Right cardiac atrium (tissue), 5 donors: ENCODE data around the gene ZNF511. TPM values are rescaled to one million over a fixed set of nuclear protein-coding genes. Genes with fewer than 3 reads are reported as not detected.
A peak's percentile ranks its signal among the peaks of the same experiment; 100 is the strongest.

Experiments
- ATAC-seq, 2 donors: fragments of 200-7000 bp; cut with Tn5 transposase; one replicate each; pipeline versions ENCODE4 v1.8.0 to v1.9.1; 2020; ENCODE audit warnings: moderate library complexity in 2 of 2, mild to moderate bottlenecking in 1 of 2
- DNase-seq, 3 donors: peaks; one replicate each; pipeline ENCODE4 v3.0.0-alpha.2; 2020
- H3K27ac ChIP-seq: one replicate; pipeline ENCODE4 v1.5.1; 2013; ENCODE audit warnings: mild to moderate bottlenecking, low read length, control low read depth, moderate library complexity
- H3K27me3 ChIP-seq: one replicate; pipeline ENCODE4 v1.6.1; 2013; ENCODE audit not compliant: control insufficient read depth, insufficient read depth
- H3K4me1 ChIP-seq: one replicate; pipeline ENCODE4 v1.6.1; 2013; ENCODE audit warnings: low read length; ENCODE audit not compliant: control insufficient read depth, insufficient read depth
- H3K4me3 ChIP-seq: one replicate; pipeline ENCODE4 v1.5.1; 2013; ENCODE audit warnings: low read length, control low read depth
- H3K9me3 ChIP-seq: one replicate; pipeline ENCODE4 v1.6.1; 2013; ENCODE audit warnings: low read length; ENCODE audit not compliant: control insufficient read depth
- WGBS: extraction: QIAGEN DNeasy Blood & Tissue Kit; methylation state at CpG from one replicate; pipeline ENCODE4 v1.1.7; 2013; 5-methylcytosine and 5-hydroxymethylcytosine counted together
- intact Hi-C, 4 donors: fragments of 100-400 bp; cut with DNase I; formaldehyde crosslinking; loops; one replicate each; pipeline versions ENCODE4 v1.11.0 to v1.14.0; 2022 to 2023
- polyA plus RNA-seq: library from polyadenylated mRNA; stranded (reverse); fragments of 200-250 nt; gene quantifications from one replicate; pipeline ENCODE4 v1.2.3, GENCODE V29; 2013
- total RNA-seq, 4 donors: library from RNA; stranded (reverse); fragmentation: NEBNext Ultra II Directional; extraction: Animal tissue kit (Norgen Biotek cat#: 25700); gene quantifications; one replicate each; pipeline ENCODE4 v1.2.1, GENCODE V29; 2021
- donor health status: healthy with polysubstance abuse.
- donor health status: DM: no; HTN: yes; CAD: no.
- donor health status: DM: no; HTN: no; CAD: no.
- donor health status: DM: no; HTN: yes; CAD: no; lungs with severe emphysema.
- donor health status: DM: yes; HTN: yes; CAD: no.

ZNF511 gene
- total and polyA plus RNA-seq, 5 donors, result 40.2 to 60.8 (median 50.8) TPM

DNA sequence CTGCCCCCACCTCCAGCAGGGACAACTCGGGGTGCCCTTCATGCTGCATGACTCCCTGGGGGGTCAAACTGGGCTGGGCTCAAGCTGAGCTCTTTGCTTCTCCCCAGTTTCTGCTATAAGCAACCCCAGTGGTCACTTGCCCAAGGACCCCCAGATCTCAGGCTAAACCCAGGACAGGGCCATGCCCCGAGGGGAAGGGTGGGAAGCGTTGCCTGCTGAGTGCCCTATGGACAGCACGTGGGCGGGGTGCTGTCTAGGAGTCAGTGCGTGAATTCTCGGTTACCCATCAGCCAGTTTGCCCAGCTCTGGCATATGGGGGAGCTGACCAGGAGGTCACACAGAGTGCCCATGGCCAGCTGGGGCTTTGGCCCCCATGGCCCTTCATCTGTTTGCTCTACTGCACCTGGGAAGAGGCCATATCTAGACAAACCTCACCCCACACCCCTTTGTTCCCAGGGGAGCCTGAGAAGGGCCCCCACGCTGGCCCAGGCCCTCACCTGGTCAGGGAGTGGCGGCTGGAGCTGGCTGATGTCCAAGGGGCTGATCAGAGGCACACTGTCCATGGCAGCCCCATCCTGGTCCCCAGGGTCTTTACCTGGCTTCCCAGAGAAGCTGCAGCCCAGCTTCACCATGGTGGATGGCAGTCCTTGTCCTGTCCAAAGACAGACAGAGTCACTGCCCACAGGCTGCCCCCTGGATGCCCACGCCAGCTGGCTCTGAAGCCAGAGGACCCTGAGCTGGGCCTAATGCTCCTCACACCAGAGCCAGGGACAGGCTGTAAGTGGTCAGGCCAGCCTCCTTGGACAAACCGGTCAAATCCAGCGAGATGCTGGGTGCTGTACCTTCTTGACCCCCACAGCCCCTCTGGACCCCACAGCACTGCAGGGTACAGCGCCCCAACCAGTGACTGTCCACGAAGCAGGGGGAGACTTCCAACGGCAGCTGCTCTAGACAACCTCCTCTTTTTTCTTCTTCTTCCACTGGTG lies 19.9 kb downstream of the ZNF511 start:
- Histone ChIP-seq H3K9me3 (no peaks in the 10 kb centered on the region), H3K4me3 (no peak overlapping the region), H3K27ac (no peak overlapping the region), H3K27me3 (no peaks in the 10 kb centered on the region), H3K4me1 (no peaks in the 10 kb centered on the region)
- peak in 2 of 3 donors; percentile 32 to 52 for DNase-seq
- 79% methylated on average over 15 of the region's 15 CpGs for WGBS
- intact Hi-C loops, result loop anchor here in 1 of 4 donors (5.0 to 10.0 kb wide), 2 partner anchors 196 to 279 kb away; partner anchors contain the start of gene CYP2E1
- no peak for ATAC-seq

DNA sequence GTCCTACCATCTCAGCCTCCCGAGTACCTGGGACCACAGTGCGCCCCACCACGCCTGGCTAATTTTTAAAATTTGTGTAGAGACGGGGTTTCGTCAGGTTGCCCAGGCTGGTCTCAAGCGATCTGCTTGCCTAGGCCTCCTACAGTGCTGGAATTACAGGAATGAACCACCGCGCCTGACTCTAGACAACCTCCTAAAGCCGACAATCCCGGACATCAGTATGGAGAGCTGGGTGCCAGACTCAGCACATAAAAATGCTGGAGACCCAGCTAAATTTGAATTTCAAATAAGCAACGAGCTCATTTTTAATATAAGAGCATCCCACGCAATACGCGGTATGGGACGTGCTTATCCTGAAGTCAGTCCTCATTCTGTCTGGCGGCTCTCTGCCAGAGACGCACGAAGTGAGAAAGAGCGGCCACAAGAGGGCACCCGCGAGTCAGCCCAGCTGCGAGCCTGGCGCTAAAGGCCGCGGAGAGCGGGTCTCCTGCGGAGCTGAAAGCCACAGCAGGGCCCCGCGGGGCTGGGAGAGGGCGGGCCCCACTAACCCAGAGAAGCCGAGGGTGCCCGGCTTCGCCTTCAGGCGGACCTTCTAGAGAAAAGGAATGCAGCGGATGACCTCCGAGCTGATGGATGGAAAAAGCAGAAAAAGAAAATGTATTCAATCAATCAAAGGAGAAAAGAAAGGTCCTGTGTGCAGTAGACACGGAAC lies 20.9 kb downstream of the ZNF511 start:
- Histone ChIP-seq H3K27me3 (no peaks in the 10 kb centered on the region), H3K4me3 (no peak overlapping the region), H3K4me1 (no peaks in the 10 kb centered on the region), H3K27ac (no peak overlapping the region), H3K9me3 (no peaks in the 10 kb centered on the region)
- peak; percentile 76 to 83 for ATAC-seq
- WGBS, result 9% methylated on average over 37 of the region's 37 CpGs
- DNase-seq, result peak; percentile 87 to 95 (median 92)
- intact Hi-C loops, result loop anchor here in 1 of 4 donors (5.0 to 10.0 kb wide), 2 partner anchors 195 to 278 kb away; partner anchors contain the start of gene CYP2E1

- intact Hi-C loops, result no loop called here
- DNase-seq, result peak in 1 of 3 donors; percentile 54
- ATAC-seq, result no peak
Observed at GRCh38 chr10:133332936-133333699, 24.4 kb downstream of the ZNF511 start.

GRCh38 chr10:133334503-133335245 lies 26.0 kb downstream of the ZNF511 start:
- intact Hi-C loops, result no loop called here
- no peaks in the 10 kb centered on the region for H3K4me1 ChIP-seq
- no peaks in the 10 kb centered on the region for H3K27me3 ChIP-seq
- WGBS, result 17% methylated on average over 51 of the region's 51 CpGs
- no peak overlapping the region for H3K27ac ChIP-seq
- no peaks in the 10 kb centered on the region for H3K9me3 ChIP-seq
- H3K4me3 ChIP-seq, result peak overlapping the region; percentile 26
- DNase-seq (peak in 2 of 3 donors; percentile 51 to 63), ATAC-seq (peak in 1 of 2 donors; percentile 39)

More at GRCh38 chr10:133332936-133333699, 24.4 kb downstream of the ZNF511 start:
- 78% methylated on average over 30 of the region's 30 CpGs for WGBS
- no peak overlapping the region for H3K27ac ChIP-seq
- no peak overlapping the region for H3K4me3 ChIP-seq
- H3K9me3 ChIP-seq, result no peaks in the 10 kb centered on the region
- H3K27me3 ChIP-seq, result no peaks in the 10 kb centered on the region
- H3K4me1 ChIP-seq, result no peaks in the 10 kb centered on the region

- H3K4me3 ChIP-seq, result peak overlapping the region; percentile 26
Observed at GRCh38 chr10:133335246-133336117, 26.8 kb downstream of the ZNF511 start.

DNA sequence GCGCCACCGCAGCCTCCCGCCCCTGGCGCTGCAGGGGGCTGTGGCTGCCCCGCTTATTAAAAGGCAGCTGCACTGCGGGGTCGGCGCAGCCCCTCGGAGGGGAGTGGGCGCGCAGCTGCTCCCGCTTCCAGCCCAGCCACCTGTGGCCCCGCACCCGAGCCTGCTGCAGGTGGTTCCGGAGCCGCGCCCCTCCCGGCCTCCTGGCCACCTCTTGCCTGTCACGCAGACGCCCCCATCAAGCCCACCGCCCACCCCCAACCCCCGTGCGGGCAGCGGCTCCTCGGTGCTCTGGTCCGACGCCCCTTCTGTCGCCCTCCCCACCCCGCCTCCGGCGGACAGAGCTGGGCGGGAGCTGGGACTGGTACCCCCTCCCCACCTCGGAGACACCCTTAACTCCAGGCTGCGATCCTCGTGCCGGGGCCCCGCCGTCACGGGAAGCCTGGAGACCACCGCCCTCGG lies 27.4 kb downstream of the ZNF511 start:
- peak overlapping the region; percentile 26 for H3K4me3 ChIP-seq
- peak; percentile 4 to 8 for ATAC-seq
- no peak overlapping the region for H3K27ac ChIP-seq
- no peaks in the 10 kb centered on the region for H3K9me3 ChIP-seq
- DNase-seq, result peak in 1 of 3 donors; percentile 49
- H3K4me1 ChIP-seq, result no peaks in the 10 kb centered on the region
- WGBS, result 9% methylated on average over 41 of the region's 41 CpGs
- intact Hi-C loops, result no loop called here
- no peaks in the 10 kb centered on the region for H3K27me3 ChIP-seq

More at GRCh38 chr10:133335246-133336117, 26.8 kb downstream of the ZNF511 start:
- H3K9me3 ChIP-seq, result no peaks in the 10 kb centered on the region
- no peaks in the 10 kb centered on the region for H3K4me1 ChIP-seq
- WGBS, result 3% methylated on average over 75 of the region's 75 CpGs
- no peak overlapping the region for H3K27ac ChIP-seq
- ATAC-seq, result peak in 1 of 2 donors; percentile 38
- peak; percentile 73 to 85 (median 81) for DNase-seq
- H3K27me3 ChIP-seq, result no peaks in the 10 kb centered on the region
- intact Hi-C loops, result no loop called here

DNA sequence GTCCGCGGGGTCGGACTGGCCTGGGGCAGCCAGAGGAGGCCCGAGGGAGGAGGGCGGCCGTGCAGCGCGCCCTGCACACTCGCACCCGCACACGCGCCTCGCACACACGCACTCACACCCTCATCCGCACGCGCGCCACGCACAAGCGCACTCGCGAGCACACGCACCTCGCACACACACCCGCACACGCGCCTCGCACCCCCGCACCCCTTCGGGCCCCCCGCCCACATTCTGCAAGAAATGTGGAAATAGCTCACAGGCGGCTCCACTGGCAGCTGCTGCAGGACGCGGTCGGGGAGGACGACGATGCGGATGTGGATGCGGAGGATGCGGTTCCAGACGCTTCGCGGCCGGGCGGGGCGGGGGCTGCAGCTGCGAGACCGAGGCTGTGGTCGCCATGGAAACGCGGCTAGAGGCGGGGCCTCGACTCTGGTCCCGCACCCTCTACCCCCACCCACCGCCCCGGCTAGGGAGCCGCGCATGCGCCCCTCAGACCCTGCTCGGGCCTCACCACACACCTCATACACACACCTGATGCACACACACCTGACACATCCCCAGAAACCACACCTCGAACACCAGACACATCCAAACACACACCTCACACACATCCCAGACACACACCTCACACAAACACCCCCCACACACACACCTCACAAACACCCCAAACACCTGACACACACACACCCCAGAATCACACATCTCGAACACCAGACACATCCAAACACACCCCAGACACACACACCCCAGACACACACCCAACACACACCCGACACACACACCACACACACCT lies 28.1 kb downstream of the ZNF511 start, which contains the start of gene CALY:
CALY (minus strand) TSS at position 320 of the 793 bp plus-strand sequence. CDS start 7,907 bp downstream, outside the sequence.
- H3K27ac ChIP-seq, result no peak within 1 kb of the TSS
- no peaks in the 10 kb centered on the region for H3K9me3 ChIP-seq
- intact Hi-C loops, result no loop called here
- ATAC-seq, result no peak
- H3K4me1 ChIP-seq, result no peaks in the 10 kb centered on the region
- WGBS, result 19% methylated on average over 63 of the region's 63 CpGs
- peak; percentile 28 to 73 (median 68) for DNase-seq
- no peaks in the 10 kb centered on the region for H3K27me3 ChIP-seq
- H3K4me3 ChIP-seq, result peak within 1 kb of the TSS; percentile 26

GRCh38 chr10:133337370-133337725 lies 28.6 kb downstream of the ZNF511 start:
- no peaks in the 10 kb centered on the region for H3K9me3 ChIP-seq
- peak in 1 of 3 donors; percentile 19 for DNase-seq
- intact Hi-C loops, result no loop called here

More at GRCh38 chr10:133337370-133337725, 28.6 kb downstream of the ZNF511 start:
- Histone ChIP-seq H3K27me3 (no peaks in the 10 kb centered on the region), H3K4me3 (no peak overlapping the region), H3K27ac (no peak overlapping the region), H3K4me1 (no peaks in the 10 kb centered on the region)
- WGBS, result 85% methylated on average over 3 of the region's 3 CpGs
- no peak for ATAC-seq
